GM12878 (cell line): ENCODE results near the gene TRAF3IP1.

Source experiments
- CBX3 ChIP-seq: fragments of 200-600 bp; sonication (generic); IDR thresholded peaks from 2 replicates; pipeline ENCODE4 v1.6.1; 2016; ENCODE audit warnings: low read depth, borderline replicate concordance
- EP300 ChIP-seq, 2 experiments: fragments of 150-350 bp in 1 of 2; IDR thresholded peaks; 2 replicates each; pipeline ENCODE4 v1.6.1; 2011 to 2012; ENCODE audit warnings: low read depth in 2 of 2, low read length in 2 of 2, borderline replicate concordance in 1 of 2, improper control_type of control experiment in 1 of 2, inconsistent platforms in 1 of 2; ENCODE audit not compliant: control insufficient read depth in 1 of 2
- ESRRA ChIP-seq: IDR thresholded peaks from 2 replicates; pipeline ENCODE4 v1.6.1; 2012; ENCODE audit warnings: mild to moderate bottlenecking, low read length, improper control_type of control experiment
- ETV6 ChIP-seq, 2 experiments: fragments of 450-650 bp in 1 of 2; IDR thresholded peaks in 1 of 2; conservative IDR thresholded peaks in 1 of 2; 2 replicates each; pipeline ENCODE4 v1.6.1; 2014; ENCODE audit warnings: antibody characterized with exemption in 1 of 2, borderline replicate concordance in 1 of 2, low read depth in 1 of 2, mild to moderate bottlenecking in 1 of 2, moderate library complexity in 1 of 2
- EZH2 ChIP-seq: IDR thresholded peaks from 2 replicates; pipeline ENCODE4 v1.6.1; 2012; ENCODE audit warnings: low read depth, mild to moderate bottlenecking, control low read depth, inconsistent platforms, low read length, borderline replicate concordance; ENCODE audit not compliant: control insufficient read depth
- GATAD2B ChIP-seq: fragments of 450-650 bp; conservative IDR thresholded peaks from 2 replicates; pipeline ENCODE4 v1.6.1; 2017; ENCODE audit warnings: low read depth, mild to moderate bottlenecking, moderate library complexity
- KDM1A ChIP-seq: fragments of 200-600 bp; sonication (generic); IDR thresholded peaks from 2 replicates; pipeline ENCODE4 v1.6.1; 2016; ENCODE audit warnings: borderline replicate concordance
- MEF2A ChIP-seq: IDR thresholded peaks from 2 replicates; pipeline ENCODE4 v1.6.1; 2011; ENCODE audit warnings: low read depth, mild to moderate bottlenecking, low read length, moderate library complexity; ENCODE audit not compliant: insufficient read depth
- NBN ChIP-seq: fragments of 450-650 bp; IDR thresholded peaks from 2 replicates; pipeline ENCODE4 v1.6.1; 2016
- POLR2A ChIP-seq: IDR thresholded peaks from 2 replicates; pipeline ENCODE4 v1.6.1; 2011; ENCODE audit warnings: low read depth, mild to moderate bottlenecking, low read length
- SMC3 ChIP-seq: IDR thresholded peaks from 2 replicates; pipeline ENCODE4 v1.6.1; 2011; ENCODE audit warnings: low read length, improper control_type of control experiment, borderline replicate concordance
- TBL1XR1 ChIP-seq: IDR thresholded peaks from 2 replicates; pipeline ENCODE4 v1.6.1; 2012; ENCODE audit warnings: low read depth, low read length, improper control_type of control experiment
- TF ChIP-seq, protein P1 (sequence below), 3 experiments: IDR thresholded peaks in 2 of 3; conservative IDR thresholded peaks in 1 of 3; 2 replicates each; pipeline ENCODE4 v1.5.1; 2011; ENCODE audit warnings: low read depth in 3 of 3, low read length in 3 of 3, mild to moderate bottlenecking in 3 of 3, control low read depth in 2 of 3, moderate library complexity in 2 of 3, inconsistent platforms in 1 of 3, mixed read lengths in 1 of 3; ENCODE audit not compliant: control insufficient read depth in 2 of 3, insufficient read depth in 1 of 3; ENCODE audit errors: extremely low read depth in 1 of 3

- no peak for TF ChIP-seq KDM1A
- no peak for TF ChIP-seq EZH2
- no peak for TF ChIP-seq NBN
- no peak for TF ChIP-seq ETV6 (conservative IDR thresholded peaks at IDR 0.05 in 1 of 2, IDR thresholded peaks at IDR 0.05 in 1 of 2; ENCODE audit: borderline replicate concordance in 1 of 2, low read depth in 1 of 2)
- no peak for TF ChIP-seq TBL1XR1
- TF ChIP-seq CBX3: no peak
- TF ChIP-seq POLR2A: no peak
- no peak for TF ChIP-seq SMC3
- TF ChIP-seq, protein P1, sequence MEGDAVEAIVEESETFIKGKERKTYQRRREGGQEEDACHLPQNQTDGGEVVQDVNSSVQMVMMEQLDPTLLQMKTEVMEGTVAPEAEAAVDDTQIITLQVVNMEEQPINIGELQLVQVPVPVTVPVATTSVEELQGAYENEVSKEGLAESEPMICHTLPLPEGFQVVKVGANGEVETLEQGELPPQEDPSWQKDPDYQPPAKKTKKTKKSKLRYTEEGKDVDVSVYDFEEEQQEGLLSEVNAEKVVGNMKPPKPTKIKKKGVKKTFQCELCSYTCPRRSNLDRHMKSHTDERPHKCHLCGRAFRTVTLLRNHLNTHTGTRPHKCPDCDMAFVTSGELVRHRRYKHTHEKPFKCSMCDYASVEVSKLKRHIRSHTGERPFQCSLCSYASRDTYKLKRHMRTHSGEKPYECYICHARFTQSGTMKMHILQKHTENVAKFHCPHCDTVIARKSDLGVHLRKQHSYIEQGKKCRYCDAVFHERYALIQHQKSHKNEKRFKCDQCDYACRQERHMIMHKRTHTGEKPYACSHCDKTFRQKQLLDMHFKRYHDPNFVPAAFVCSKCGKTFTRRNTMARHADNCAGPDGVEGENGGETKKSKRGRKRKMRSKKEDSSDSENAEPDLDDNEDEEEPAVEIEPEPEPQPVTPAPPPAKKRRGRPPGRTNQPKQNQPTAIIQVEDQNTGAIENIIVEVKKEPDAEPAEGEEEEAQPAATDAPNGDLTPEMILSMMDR (IDR thresholded peaks at IDR 0.05 in 2 of 3, conservative IDR thresholded peaks at IDR 0.05 in 1 of 3; ENCODE audit: control insufficient read depth in 2 of 3, extremely low read depth in 1 of 3, insufficient read depth in 1 of 3, low read depth in 3 of 3, low read length in 3 of 3): no peak
- no peak for TF ChIP-seq EP300 (IDR thresholded peaks at IDR 0.05; ENCODE audit: borderline replicate concordance in 1 of 2, control insufficient read depth in 1 of 2, low read depth in 2 of 2, low read length in 2 of 2)
- no peak for TF ChIP-seq ESRRA
- no peak for TF ChIP-seq GATAD2B
- TF ChIP-seq MEF2A: no peak
Measured at GRCh38 chr2:238415893-238416292, 95.6 kb downstream of the TRAF3IP1 start.
